GM15510 (cell line): ENCODE measurements around the gene FGF6.

ENCODE experiments used
- POLR2A ChIP-seq: IDR thresholded peaks from 3 replicates; pipeline ENCODE4 v1.6.1; 2011; ENCODE audit warnings: borderline replicate concordance; ENCODE audit not compliant: insufficient read length; ENCODE audit errors: extremely low read depth

Gene FGF6

GRCh38 chr12:4435537-4435936, 10.1 kb downstream of the FGF6 start:
- TF ChIP-seq POLR2A: no peak

- TF ChIP-seq POLR2A: no peak
These were observed 10.7 kb downstream of the FGF6 start for GRCh38 chr12:4434706-4435425.

GRCh38 chr12:4434301-4434700, 11.3 kb downstream of the FGF6 start:
- TF ChIP-seq POLR2A: no peak

- no peak for TF ChIP-seq POLR2A
These were observed 11.9 kb downstream of the FGF6 start for GRCh38 chr12:4433745-4434058.

GRCh38 chr12:4432878-4433744, 12.5 kb downstream of the FGF6 start:
- TF ChIP-seq POLR2A: no peak

- no peak for TF ChIP-seq POLR2A
These were observed 13.7 kb downstream of the FGF6 start for GRCh38 chr12:4431866-4432265.

- TF ChIP-seq POLR2A: no peak
These were observed 14.2 kb downstream of the FGF6 start for GRCh38 chr12:4431436-4431835.

- TF ChIP-seq POLR2A: no peak
These were observed 21.2 kb downstream of the FGF6 start for GRCh38 chr12:4424422-4424821.

- no peak for TF ChIP-seq POLR2A
These were observed 22.0 kb downstream of the FGF6 start for GRCh38 chr12:4423528-4424195.

- TF ChIP-seq POLR2A: no peak
These were observed 22.6 kb downstream of the FGF6 start for GRCh38 chr12:4422985-4423384.

- TF ChIP-seq POLR2A: no peak
These were observed 24.0 kb downstream of the FGF6 start for GRCh38 chr12:4421590-4422031.

- no peak for TF ChIP-seq POLR2A
These were observed 25.4 kb downstream of the FGF6 start for GRCh38 chr12:4420138-4420670.

GRCh38 chr12:4418913-4419312, 26.7 kb downstream of the FGF6 start:
- no peak for TF ChIP-seq POLR2A

GRCh38 chr12:4417936-4418335, 27.7 kb downstream of the FGF6 start:
- TF ChIP-seq POLR2A: no peak

GRCh38 chr12:4417455-4417854, 28.2 kb downstream of the FGF6 start:
- TF ChIP-seq POLR2A: no peak
